ENCODE results near the gene TMEM178B. TPM values are rescaled to one million over a fixed set of nuclear protein-coding genes. Genes with fewer than 3 reads are reported as not detected.
A peak's percentile ranks its signal among the peaks of the same experiment; 100 is the strongest.

The TMEM178B gene
- total RNA-seq, 1 experiment from 2014 or later: 9.5 TPM

- DNase-seq (ENCODE audit: low read depth): no peak
- in situ Hi-C loops (cut with HindIII; ENCODE audit: low pct_unique_long_range_greater_than_20kb, low sequenced_read_pairs): no loop called here
Measured at GRCh38 chr7:141439776-141440175, 365.9 kb downstream of the TMEM178B start.

DNA sequence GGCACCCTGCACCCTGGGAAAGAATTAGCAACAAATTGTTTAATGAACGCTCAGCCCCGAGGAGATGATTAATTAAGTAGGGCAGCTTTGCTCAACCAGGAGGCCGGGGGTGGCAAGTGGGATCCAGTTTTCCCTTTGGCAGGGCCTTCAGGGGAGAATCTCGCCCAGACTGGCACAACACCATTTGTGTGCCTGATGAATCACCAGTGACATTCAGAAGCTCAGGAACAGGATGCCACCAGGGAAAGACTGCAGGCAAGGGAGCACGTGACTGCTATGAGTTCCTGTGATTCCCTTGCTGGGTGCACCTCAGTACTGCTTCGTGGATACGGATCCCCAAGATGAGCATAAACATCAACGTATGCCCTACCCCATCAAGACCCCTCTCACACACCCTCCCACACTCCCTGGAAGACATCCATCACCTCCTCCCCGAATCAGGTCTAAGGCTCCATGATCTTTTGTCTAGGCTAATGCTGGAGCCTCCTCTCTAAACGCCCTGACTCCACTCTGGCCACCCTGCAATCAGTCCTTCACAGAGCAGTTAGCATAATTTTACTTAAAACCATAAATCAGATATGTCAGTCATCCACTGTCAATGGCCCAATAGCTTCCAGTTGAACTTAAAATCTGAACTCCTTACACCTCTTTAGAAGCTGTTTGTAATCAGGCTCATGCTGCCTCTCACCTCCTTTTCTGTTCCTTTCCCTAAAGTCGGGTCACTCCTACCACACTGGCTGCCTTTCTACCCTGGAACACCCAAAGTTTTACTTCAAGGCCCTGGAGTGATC is 368.2 kb downstream of the TMEM178B start:
- in situ Hi-C loops (cut with HindIII; ENCODE audit: low pct_unique_long_range_greater_than_20kb, low sequenced_read_pairs): no loop called here
- no peak for DNase-seq (ENCODE audit: low read depth)

DNA sequence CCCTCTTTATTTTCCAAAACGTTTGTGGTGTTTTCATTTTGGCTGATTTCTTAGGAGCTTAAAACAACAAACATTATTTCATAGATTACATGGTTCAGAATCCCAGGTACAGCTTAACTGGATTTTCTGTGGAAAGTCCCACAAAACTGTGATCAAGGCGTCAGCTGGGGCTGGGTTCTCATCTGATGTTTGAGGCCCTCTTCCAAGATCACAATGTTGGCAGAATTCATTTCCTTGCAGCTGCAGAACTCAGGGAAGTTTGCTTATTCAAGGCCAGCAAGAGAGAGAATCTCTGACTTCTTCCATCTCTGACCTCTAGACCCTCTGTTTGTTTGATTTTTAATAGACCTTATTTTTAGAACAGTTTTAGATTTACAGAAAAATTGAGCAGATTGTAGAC is 368.9 kb downstream of the TMEM178B start:
- in situ Hi-C loops (cut with HindIII; ENCODE audit: low pct_unique_long_range_greater_than_20kb, low sequenced_read_pairs): no loop called here

GRCh38 chr7:141444961-141445360 is 371.1 kb downstream of the TMEM178B start:
- in situ Hi-C loops (cut with HindIII; ENCODE audit: low pct_unique_long_range_greater_than_20kb, low sequenced_read_pairs): no loop called here
- no peak for DNase-seq (ENCODE audit: low read depth)

More for the DNA sequence above, 368.9 kb downstream of the TMEM178B start:
- no peak for DNase-seq (ENCODE audit: low read depth)

GRCh38 chr7:141451232-141451631 is 377.4 kb downstream of the TMEM178B start:
- in situ Hi-C loops (cut with HindIII; ENCODE audit: low pct_unique_long_range_greater_than_20kb, low sequenced_read_pairs): no loop called here
- no peak for DNase-seq (ENCODE audit: low read depth)

- in situ Hi-C loops (cut with HindIII; ENCODE audit: low pct_unique_long_range_greater_than_20kb, low sequenced_read_pairs): no loop called here
- DNase-seq (ENCODE audit: low read depth): no peak
Measured at GRCh38 chr7:141452911-141453310, 379.0 kb downstream of the TMEM178B start.

DNA sequence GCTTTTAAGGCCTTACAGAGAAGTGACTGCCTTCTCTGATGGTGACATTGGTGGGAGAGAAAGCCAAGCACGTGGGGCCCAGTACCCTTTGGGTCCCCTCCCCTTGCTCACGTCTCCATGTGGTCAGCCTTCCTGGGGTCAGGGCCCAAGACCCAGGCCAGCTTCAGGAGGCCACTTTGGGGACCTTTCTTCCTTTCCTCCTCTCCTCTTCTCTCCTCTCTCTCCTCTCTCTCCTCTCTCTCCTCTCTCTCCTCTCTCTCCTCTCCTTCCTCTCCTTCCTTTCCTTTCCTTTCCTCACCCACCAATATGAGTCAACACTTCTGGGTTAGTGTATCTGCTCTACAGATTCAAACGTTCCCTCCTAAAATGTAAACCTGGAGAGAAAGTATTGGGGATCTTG is 380.5 kb downstream of the TMEM178B start:
- in situ Hi-C loops (cut with HindIII; ENCODE audit: low pct_unique_long_range_greater_than_20kb, low sequenced_read_pairs): no loop called here
- DNase-seq (ENCODE audit: low read depth): no peak

GRCh38 chr7:141455723-141456122 is 381.9 kb downstream of the TMEM178B start:
- in situ Hi-C loops (cut with HindIII; ENCODE audit: low pct_unique_long_range_greater_than_20kb, low sequenced_read_pairs): no loop called here
- DNase-seq (ENCODE audit: low read depth): no peak

DNA sequence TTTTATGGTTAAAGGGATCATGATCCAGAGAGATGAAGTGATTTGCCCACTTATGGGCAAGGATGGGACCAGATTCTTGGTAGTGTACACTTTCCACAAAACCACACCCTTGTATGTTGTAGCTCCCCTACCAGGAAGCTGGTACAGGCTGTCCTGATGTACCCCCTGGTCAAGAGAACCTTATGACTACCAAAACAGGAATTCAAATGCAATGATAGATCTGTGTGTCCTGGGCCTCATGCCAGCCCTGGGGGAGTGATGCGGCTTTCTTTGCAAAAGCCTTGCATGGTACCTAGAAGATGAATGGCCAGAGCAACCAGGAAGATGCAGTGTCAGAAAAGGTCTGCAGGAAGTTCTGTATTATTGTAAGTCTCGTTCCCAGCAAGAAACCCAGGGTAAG is 382.4 kb downstream of the TMEM178B start:
- in situ Hi-C loops (cut with HindIII; ENCODE audit: low pct_unique_long_range_greater_than_20kb, low sequenced_read_pairs): no loop called here
- peak; percentile 11 for DNase-seq (ENCODE audit: low read depth)

- DNase-seq (ENCODE audit: low read depth): no peak
- in situ Hi-C loops (cut with HindIII; ENCODE audit: low pct_unique_long_range_greater_than_20kb, low sequenced_read_pairs): no loop called here
Measured at GRCh38 chr7:141456711-141457110, 382.8 kb downstream of the TMEM178B start.

- in situ Hi-C loops (cut with HindIII; ENCODE audit: low pct_unique_long_range_greater_than_20kb, low sequenced_read_pairs): no loop called here
- no peak for DNase-seq (ENCODE audit: low read depth)
Measured at GRCh38 chr7:141460781-141461715, 387.2 kb downstream of the TMEM178B start.

DNA sequence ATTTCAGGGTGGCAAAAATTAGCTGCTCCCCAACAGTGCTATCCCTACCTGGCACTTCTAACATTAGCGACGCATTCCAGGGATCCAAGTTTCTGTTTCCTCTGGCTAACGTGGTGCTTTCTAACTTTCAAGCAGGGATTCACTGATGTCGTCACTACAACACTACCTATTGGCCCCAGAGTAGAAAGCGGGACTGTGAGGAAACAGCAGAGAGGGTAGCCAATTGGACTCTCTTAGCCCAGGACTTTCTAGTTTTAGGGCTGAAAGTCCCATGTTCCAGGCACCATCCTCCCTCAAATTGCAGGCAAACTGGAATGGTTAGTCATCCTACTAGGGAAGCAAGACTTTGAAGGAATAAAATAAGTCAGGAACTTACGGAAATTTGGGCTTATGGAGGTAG is 388.1 kb downstream of the TMEM178B start:
- in situ Hi-C loops (cut with HindIII; ENCODE audit: low pct_unique_long_range_greater_than_20kb, low sequenced_read_pairs): no loop called here
- DNase-seq (ENCODE audit: low read depth): no peak

- in situ Hi-C loops (cut with HindIII; ENCODE audit: low pct_unique_long_range_greater_than_20kb, low sequenced_read_pairs): no loop called here
- no peak for DNase-seq (ENCODE audit: low read depth)
Measured at GRCh38 chr7:141462958-141463357, 389.1 kb downstream of the TMEM178B start.

GRCh38 chr7:141463986-141464385 is 390.1 kb downstream of the TMEM178B start:
- no peak for DNase-seq (ENCODE audit: low read depth)
- in situ Hi-C loops (cut with HindIII; ENCODE audit: low pct_unique_long_range_greater_than_20kb, low sequenced_read_pairs): no loop called here

DNA sequence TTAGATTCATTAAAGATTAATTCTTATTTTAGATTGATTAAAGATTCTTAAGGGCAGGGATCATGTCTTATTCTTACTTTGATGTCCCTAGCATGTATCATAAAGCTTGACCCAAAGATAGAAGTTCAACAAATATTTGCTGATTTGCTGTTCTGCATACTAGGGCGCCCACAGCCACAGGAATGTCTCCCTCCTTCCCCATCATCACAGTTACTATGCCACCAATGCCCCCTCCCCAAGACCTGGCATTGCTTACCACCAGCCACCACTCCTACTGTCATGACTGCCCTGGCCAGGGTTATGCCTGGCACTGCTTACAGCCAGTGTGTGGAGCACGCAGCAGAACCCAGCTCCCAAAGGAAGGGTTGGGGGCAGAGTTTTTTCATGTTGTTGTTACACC is 390.7 kb downstream of the TMEM178B start:
- in situ Hi-C loops (cut with HindIII; ENCODE audit: low pct_unique_long_range_greater_than_20kb, low sequenced_read_pairs): no loop called here
- no peak for DNase-seq (ENCODE audit: low read depth)

- DNase-seq (ENCODE audit: low read depth): no peak
- in situ Hi-C loops (cut with HindIII; ENCODE audit: low pct_unique_long_range_greater_than_20kb, low sequenced_read_pairs): no loop called here
Measured at GRCh38 chr7:141466151-141466904, 392.5 kb downstream of the TMEM178B start.

- DNase-seq (ENCODE audit: low read depth): no peak
- in situ Hi-C loops (cut with HindIII; ENCODE audit: low pct_unique_long_range_greater_than_20kb, low sequenced_read_pairs): no loop called here
Measured at GRCh38 chr7:141468341-141468740, 394.5 kb downstream of the TMEM178B start.

DNA sequence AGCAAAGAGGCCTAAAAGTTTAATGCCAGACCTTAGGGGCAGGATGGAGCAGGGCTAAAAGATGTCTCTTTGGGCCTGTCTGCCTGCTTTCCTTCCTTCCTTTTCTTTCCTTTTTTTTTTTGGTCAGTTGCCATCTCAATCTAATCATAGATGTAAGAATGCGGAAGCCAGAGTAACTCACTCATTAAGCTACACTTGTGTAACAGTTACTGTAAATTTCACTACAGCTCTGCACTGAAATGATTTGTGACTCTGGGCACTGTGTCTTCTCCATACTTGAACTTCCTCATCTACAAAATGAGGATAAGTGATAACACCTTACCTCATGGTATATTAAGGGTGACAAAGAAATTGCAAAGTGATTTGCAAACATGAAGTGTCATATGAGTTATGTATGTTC is 401.8 kb downstream of the TMEM178B start:
- no peak for DNase-seq (ENCODE audit: low read depth)
- in situ Hi-C loops (cut with HindIII; ENCODE audit: low pct_unique_long_range_greater_than_20kb, low sequenced_read_pairs): no loop called here

- in situ Hi-C loops (cut with HindIII; ENCODE audit: low pct_unique_long_range_greater_than_20kb, low sequenced_read_pairs): no loop called here
- DNase-seq (ENCODE audit: low read depth): peak; percentile 21
Measured at GRCh38 chr7:141477865-141478264, 404.0 kb downstream of the TMEM178B start.
